ENCODE measurements around the gene PLD5.

DNA sequence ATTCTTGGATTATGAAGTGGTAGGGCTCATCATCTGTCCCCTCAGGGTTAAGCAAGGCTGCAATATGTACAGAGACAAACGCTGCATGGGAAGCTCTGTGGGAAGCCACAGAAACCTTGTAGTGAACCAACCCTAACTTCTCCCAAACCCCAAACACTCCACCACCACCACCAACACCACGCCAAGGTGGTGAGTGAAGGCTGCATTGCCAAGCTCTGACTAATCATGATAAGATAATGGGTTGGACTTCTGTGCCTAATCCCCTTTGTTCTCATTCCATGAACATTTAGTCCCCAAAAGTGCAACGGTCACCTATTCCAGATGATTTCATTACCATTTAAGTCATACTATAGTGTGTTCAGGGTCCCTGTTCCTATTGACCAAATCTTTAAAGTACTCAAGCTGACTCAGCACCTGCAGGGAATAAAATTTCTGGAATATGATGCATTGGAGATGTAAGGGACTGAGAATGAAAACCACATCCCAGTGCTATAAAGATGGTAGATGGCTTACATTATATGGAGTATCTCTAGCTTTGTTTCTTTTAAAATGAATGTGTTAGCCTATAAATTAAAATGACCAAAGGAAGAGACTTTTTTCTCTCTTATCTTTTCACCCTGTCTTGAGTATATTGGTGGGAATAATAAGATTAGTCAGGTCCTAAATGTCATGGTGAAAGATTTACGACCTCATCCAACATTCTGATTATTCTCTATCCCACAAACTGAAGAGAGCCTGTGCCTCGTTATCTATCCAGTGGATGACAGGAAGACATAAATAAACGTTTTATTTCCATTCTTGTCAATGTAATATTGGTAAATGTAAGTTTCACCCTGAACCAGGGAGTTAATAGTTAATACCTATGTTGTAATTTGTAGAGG lies 22.6 kb upstream of the PLD5 start:
- TF ChIP-seq, protein P1, sequence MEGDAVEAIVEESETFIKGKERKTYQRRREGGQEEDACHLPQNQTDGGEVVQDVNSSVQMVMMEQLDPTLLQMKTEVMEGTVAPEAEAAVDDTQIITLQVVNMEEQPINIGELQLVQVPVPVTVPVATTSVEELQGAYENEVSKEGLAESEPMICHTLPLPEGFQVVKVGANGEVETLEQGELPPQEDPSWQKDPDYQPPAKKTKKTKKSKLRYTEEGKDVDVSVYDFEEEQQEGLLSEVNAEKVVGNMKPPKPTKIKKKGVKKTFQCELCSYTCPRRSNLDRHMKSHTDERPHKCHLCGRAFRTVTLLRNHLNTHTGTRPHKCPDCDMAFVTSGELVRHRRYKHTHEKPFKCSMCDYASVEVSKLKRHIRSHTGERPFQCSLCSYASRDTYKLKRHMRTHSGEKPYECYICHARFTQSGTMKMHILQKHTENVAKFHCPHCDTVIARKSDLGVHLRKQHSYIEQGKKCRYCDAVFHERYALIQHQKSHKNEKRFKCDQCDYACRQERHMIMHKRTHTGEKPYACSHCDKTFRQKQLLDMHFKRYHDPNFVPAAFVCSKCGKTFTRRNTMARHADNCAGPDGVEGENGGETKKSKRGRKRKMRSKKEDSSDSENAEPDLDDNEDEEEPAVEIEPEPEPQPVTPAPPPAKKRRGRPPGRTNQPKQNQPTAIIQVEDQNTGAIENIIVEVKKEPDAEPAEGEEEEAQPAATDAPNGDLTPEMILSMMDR (IDR thresholded peaks at IDR 0.05), result no peak
- TF ChIP-seq POLR2A (IDR thresholded peaks at IDR 0.05), result no peak
- no peak for TF ChIP-seq EP300 (IDR thresholded peaks at IDR 0.05)

Data from ovary (tissue), 3 donors.